ENCODE data around the gene NEK11. TPM values are rescaled to one million over a fixed set of nuclear protein-coding genes. Genes with fewer than 3 reads are reported as not detected.

Gene NEK11
- total RNA-seq, 1 donor from 2014 or later: 1.9 TPM

DNA sequence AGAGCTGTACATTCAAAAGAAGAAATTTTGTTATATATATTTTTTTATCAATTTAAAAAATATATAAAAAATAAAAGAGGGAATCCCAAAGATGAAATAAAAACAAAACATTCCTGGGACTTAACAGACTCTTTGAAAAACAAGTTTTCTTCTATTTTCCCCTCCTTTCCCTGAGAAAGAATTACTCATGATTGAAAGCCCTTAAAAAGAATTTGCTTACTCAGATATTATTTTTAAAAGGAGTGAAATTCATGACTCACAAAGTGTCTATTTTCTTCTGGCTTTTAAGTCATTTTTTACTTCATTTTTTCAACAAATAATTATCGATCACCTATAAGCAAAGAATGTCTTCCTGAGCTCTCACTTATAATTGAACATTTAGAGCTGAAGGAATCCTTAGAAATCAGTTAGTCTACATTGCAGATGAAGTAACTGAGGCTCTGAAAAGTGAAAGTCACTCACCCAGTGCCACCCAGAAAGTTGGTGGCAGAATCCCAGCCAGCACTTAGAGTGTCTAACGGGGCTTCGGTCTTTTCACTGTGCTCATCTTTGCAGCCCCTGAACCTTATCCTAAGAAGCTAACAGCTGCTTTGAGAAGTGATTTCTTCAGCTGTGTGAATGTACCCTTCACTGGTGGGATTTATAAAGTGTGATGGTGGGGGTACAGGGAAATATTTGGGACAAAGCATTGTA lies 312.4 kb downstream of the NEK11 start:
- ChIA-PET POLR2A (no interaction called here), CTCF (no interaction called here)
- no peak overlapping the region for H3K4me3 Mint-ChIP-seq
- H3K27me3 Mint-ChIP-seq: no peaks in the 10 kb centered on the region
- peaks cover 2% of the 10 kb centered on the region for H3K4me1 Mint-ChIP-seq
- H3K9me3 Mint-ChIP-seq: peaks cover 6% of the 10 kb centered on the region
- no peak for DNase-seq
- H3K36me3 Mint-ChIP-seq (ENCODE audit: low read depth): no peaks in the 10 kb centered on the region
- H3K27ac Mint-ChIP-seq: no peak overlapping the region
- intact Hi-C loops (cut with micrococcal nuclease): no loop called here
- TF ChIP-seq, protein P1, sequence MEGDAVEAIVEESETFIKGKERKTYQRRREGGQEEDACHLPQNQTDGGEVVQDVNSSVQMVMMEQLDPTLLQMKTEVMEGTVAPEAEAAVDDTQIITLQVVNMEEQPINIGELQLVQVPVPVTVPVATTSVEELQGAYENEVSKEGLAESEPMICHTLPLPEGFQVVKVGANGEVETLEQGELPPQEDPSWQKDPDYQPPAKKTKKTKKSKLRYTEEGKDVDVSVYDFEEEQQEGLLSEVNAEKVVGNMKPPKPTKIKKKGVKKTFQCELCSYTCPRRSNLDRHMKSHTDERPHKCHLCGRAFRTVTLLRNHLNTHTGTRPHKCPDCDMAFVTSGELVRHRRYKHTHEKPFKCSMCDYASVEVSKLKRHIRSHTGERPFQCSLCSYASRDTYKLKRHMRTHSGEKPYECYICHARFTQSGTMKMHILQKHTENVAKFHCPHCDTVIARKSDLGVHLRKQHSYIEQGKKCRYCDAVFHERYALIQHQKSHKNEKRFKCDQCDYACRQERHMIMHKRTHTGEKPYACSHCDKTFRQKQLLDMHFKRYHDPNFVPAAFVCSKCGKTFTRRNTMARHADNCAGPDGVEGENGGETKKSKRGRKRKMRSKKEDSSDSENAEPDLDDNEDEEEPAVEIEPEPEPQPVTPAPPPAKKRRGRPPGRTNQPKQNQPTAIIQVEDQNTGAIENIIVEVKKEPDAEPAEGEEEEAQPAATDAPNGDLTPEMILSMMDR (IDR thresholded peaks at IDR 0.05): no peak
- ATAC-seq (ENCODE audit: low read depth): no peak

GRCh38 chr3:131341761-131342160 lies 315.1 kb downstream of the NEK11 start:
- Mint-ChIP-seq H3K4me3 (no peak overlapping the region), H3K36me3 (ENCODE audit: low read depth) (no peaks in the 10 kb centered on the region), H3K27me3 (peaks cover 2% of the 10 kb centered on the region), H3K9me3 (peaks cover 10% of the 10 kb centered on the region), H3K27ac (no peak overlapping the region), H3K4me1 (peaks cover 2% of the 10 kb centered on the region)
- DNase-seq: no peak
- TF ChIP-seq, protein P1 (IDR thresholded peaks at IDR 0.05): no peak
- intact Hi-C loops (cut with micrococcal nuclease): no loop called here
- ChIA-PET POLR2A (no interaction called here), CTCF (no interaction called here)
- no peak for ATAC-seq (ENCODE audit: low read depth)

DNA sequence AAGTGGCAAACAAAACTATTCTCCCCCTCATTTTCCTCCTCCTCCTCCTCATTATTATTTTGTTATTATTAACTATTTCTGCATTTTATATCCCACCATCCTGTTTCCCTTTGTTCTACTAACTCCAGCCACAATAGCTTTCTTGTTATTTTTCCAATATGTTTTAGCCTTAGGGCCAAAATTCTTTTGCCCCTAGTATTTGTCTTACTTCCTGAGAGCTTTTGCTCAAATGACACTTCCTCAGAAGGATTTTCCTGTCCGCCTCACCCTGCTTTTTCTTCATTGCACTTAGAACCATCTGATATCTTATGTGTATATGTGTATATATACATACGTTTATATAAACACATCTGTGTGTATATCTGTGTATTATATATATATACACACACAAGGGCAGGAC lies 322.2 kb downstream of the NEK11 start:
- peaks cover 13% of the 10 kb centered on the region for H3K4me1 Mint-ChIP-seq
- ChIA-PET POLR2A (no interaction called here), CTCF (no interaction called here)
- peaks cover 5% of the 10 kb centered on the region for H3K9me3 Mint-ChIP-seq
- H3K36me3 Mint-ChIP-seq (ENCODE audit: low read depth): no peaks in the 10 kb centered on the region
- TF ChIP-seq, protein P1 (IDR thresholded peaks at IDR 0.05): no peak
- ATAC-seq (ENCODE audit: low read depth) (no peak), DNase-seq (no peak)
- H3K27me3 Mint-ChIP-seq: peaks cover 2% of the 10 kb centered on the region
- H3K4me3 Mint-ChIP-seq: no peak overlapping the region
- no peak overlapping the region for H3K27ac Mint-ChIP-seq
- intact Hi-C loops (cut with micrococcal nuclease): no loop called here

DNA sequence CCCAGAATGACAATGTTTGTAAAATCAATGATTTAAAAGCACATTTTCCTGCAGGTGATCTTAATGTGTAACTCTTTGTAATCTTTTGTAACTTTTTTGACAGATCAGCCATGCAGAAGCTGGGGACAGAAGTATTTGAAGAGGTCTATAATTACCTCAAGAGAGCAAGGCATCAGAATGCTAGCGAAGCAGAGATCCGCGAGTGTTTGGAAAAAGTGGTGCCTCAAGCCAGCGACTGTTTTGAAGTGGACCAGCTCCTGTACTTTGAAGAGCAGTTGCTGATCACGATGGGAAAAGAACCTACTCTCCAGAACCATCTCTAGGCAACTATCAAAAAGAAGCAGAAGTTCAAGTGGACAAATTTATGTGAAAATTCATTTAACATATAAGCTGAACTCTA lies 322.8 kb downstream of the NEK11 start:
- no peaks in the 10 kb centered on the region for H3K27me3 Mint-ChIP-seq
- no peak overlapping the region for H3K4me3 Mint-ChIP-seq
- DNase-seq: no peak
- peaks cover 13% of the 10 kb centered on the region for H3K4me1 Mint-ChIP-seq
- H3K36me3 Mint-ChIP-seq (ENCODE audit: low read depth): no peaks in the 10 kb centered on the region
- H3K27ac Mint-ChIP-seq: no peak overlapping the region
- CTCF ChIA-PET: no interaction called here
- H3K9me3 Mint-ChIP-seq: peaks cover under 1% of the 10 kb centered on the region
- POLR2A ChIA-PET: no interaction called here
- intact Hi-C loops (cut with micrococcal nuclease): no loop called here
- TF ChIP-seq, protein P1 (IDR thresholded peaks at IDR 0.05): no peak
- ATAC-seq (ENCODE audit: low read depth): no peak

DNA sequence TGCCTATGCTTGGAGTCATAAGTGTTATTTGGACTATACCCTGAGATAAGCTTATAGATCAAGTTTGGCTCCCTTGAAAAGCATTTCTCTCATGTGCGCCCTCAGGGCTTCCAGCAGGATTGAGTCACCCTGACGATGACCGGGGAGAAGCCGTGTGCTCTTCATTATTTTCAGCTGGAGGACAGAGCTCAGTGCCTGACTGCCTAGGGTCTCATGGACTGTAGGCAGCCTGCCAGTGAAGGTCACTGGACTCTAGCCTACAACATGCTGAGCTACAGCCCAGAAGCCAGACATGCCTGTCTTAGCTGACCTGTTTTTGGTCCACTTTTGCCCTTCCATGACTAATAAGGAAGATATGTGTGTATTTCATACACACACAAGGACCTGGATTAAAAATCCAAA lies 323.3 kb downstream of the NEK11 start:
- POLR2A ChIA-PET: no interaction called here
- ATAC-seq (ENCODE audit: low read depth) (no peak), DNase-seq (no peak)
- H3K36me3 Mint-ChIP-seq (ENCODE audit: low read depth): no peaks in the 10 kb centered on the region
- no peaks in the 10 kb centered on the region for H3K27me3 Mint-ChIP-seq
- peaks cover 13% of the 10 kb centered on the region for H3K4me1 Mint-ChIP-seq
- no peak overlapping the region for H3K27ac Mint-ChIP-seq
- intact Hi-C loops (cut with micrococcal nuclease): no loop called here
- no peaks in the 10 kb centered on the region for H3K9me3 Mint-ChIP-seq
- CTCF ChIA-PET: no interaction called here
- H3K4me3 Mint-ChIP-seq: no peak overlapping the region
- TF ChIP-seq, protein P1 (IDR thresholded peaks at IDR 0.05): no peak

All from activated B cell treated with CpG ODN at 0.5 μM for 24 hours (primary cell).